ENCODE data around the gene KDM1A. TPM values are rescaled to one million over a fixed set of nuclear protein-coding genes. Genes with fewer than 3 reads are reported as not detected.

KDM1A gene
- total RNA-seq, 1 donor from 2014 or later, result 52.3 TPM

DNA sequence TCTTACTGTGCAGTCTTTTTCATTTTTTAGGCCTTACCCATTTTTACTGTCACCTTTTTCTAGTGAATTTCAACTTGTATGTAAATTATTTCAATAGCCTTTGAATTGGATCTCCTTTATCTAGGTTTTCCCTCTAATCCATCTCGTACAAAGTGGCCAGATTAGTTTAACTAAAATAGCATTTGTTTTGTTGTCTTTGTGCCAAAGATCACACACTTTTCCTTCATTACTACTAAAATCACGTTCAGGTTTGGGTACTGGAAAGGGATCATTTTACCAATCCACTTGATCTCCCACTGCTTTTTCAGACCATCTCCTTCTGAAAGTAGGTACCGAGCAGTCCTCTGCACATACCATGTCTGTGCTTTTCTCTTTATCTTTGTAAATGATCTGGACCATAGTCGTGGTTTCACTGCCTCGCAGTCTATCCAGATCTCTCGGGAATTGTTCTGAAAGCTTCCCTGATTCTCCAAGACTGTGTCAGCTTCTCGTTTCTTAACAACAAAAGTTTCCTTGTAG, 20.1 kb downstream of the KDM1A start:
- no peaks in the 10 kb centered on the region for H3K9me3 ChIP-seq
- intact Hi-C loops (cut with DNase I), result no loop called here
- DNase-seq (ENCODE audit: extremely low spot score in 2 of 2), result no peak
- H3K36me3 ChIP-seq, result no peaks in the 10 kb centered on the region
- TF ChIP-seq CTCF (IDR thresholded peaks at IDR 0.05) (no peak), POLR2AphosphoS5 (IDR thresholded peaks at IDR 0.05; ENCODE audit: insufficient read depth in 1 of 2, low read depth in 1 of 2) (no peak), POLR2A (IDR thresholded peaks at IDR 0.05) (no peak)
- no peak overlapping the region for H3K27ac ChIP-seq
- peaks cover 7% of the 10 kb centered on the region for H3K4me1 ChIP-seq
- no peaks in the 10 kb centered on the region for H3K27me3 ChIP-seq
- no peak overlapping the region for H3K4me3 ChIP-seq

GRCh38 chr1:23040509-23040908, 21.2 kb downstream of the KDM1A start:
- TF ChIP-seq POLR2A (IDR thresholded peaks at IDR 0.05) (no peak), CTCF (IDR thresholded peaks at IDR 0.05) (no peak), POLR2AphosphoS5 (IDR thresholded peaks at IDR 0.05; ENCODE audit: insufficient read depth in 1 of 2, low read depth in 1 of 2) (no peak)
- Histone ChIP-seq H3K4me1 (peaks cover 7% of the 10 kb centered on the region), H3K9me3 (no peaks in the 10 kb centered on the region), H3K36me3 (no peaks in the 10 kb centered on the region), H3K4me3 (no peak overlapping the region), H3K27me3 (no peaks in the 10 kb centered on the region), H3K27ac (no peak overlapping the region)
- DNase-seq (ENCODE audit: extremely low spot score in 2 of 2), result no peak
- intact Hi-C loops (cut with DNase I), result no loop called here

DNA sequence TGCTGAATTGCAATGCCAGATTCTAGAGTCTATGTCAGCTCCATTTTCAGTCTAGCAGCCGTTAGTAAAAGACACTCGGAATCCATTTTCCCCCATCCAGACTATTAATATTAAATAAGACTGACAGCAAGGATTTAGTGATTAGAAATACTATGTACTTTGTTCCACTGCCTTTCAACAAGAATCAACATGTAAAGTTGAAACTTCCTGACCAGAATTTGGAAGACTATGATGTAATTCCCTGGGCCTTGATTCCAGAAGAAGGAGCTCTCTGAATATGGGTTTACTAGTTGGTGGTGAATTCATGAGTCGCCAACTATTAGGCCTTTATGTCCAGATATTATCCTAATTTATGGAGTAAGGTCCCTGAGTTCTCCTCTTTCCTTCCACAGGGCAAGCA, 24.8 kb downstream of the KDM1A start:
- Histone ChIP-seq H3K4me3 (no peak overlapping the region), H3K36me3 (no peaks in the 10 kb centered on the region), H3K27me3 (no peaks in the 10 kb centered on the region), H3K4me1 (peaks cover 7% of the 10 kb centered on the region), H3K27ac (no peak overlapping the region), H3K9me3 (no peaks in the 10 kb centered on the region)
- intact Hi-C loops (cut with DNase I), result no loop called here
- DNase-seq (ENCODE audit: extremely low spot score in 2 of 2), result no peak
- TF ChIP-seq CTCF (IDR thresholded peaks at IDR 0.05) (no peak), POLR2A (IDR thresholded peaks at IDR 0.05) (no peak), POLR2AphosphoS5 (IDR thresholded peaks at IDR 0.05; ENCODE audit: insufficient read depth in 1 of 2, low read depth in 1 of 2) (no peak)

DNA sequence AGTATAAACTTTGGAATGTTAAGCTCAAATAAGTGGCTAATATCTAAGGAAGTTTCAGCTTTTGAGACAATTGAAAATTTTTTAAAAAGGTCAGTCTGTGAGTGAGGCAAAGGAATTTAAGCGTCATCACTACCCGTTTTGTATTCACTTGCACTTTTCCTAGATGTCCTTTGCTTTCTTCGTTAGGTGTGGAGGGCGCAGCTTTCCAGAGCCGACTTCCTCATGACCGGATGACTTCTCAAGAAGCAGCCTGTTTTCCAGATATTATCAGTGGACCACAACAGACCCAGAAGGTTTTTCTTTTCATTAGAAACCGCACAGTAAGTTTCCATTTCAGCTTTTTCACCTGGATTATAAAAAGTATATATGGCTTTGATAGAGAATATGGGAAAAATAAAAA, 30.9 kb downstream of the KDM1A start:
- Histone ChIP-seq H3K27me3 (no peaks in the 10 kb centered on the region), H3K9me3 (no peaks in the 10 kb centered on the region), H3K4me1 (no peaks in the 10 kb centered on the region), H3K36me3 (peaks cover 0 to 33% of the 10 kb centered on the region in 2 donors), H3K4me3 (no peak overlapping the region), H3K27ac (no peak overlapping the region)
- TF ChIP-seq POLR2A (IDR thresholded peaks at IDR 0.05), result no peak
- TF ChIP-seq POLR2AphosphoS5 (IDR thresholded peaks at IDR 0.05; ENCODE audit: insufficient read depth in 1 of 2, low read depth in 1 of 2), result no peak
- no peak for TF ChIP-seq CTCF (IDR thresholded peaks at IDR 0.05)
- intact Hi-C loops (cut with DNase I), result no loop called here
- no peak for DNase-seq (ENCODE audit: extremely low spot score in 2 of 2)

DNA sequence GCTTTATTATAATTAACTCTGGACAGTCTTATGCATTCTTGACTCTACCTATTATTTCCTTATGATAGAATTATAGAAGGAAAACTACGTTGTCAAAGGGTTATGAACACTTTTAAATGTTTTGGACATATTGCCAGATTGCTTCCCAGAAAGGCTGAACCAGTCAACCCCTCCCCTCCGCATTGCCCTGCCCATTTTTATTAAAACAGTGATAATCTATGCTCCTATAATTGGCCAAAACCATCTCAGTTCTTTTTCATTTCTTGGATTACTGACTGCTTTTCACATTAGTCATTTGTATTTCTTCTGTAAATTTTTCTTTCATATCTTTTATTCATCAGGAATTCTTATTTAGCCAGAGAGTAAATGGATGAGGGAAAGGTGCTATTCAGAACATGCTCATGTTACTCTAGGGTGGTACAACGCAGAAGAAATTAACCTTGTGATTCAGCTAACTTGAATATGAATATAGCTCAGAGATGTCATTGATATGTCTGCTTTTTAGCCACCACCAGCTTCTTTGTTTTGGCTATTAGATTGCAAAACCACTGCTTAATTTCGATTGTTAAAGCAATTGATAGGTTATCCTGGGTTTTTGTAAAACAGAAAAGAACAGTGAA, 32.1 kb downstream of the KDM1A start:
- Histone ChIP-seq H3K9me3 (no peaks in the 10 kb centered on the region), H3K27me3 (no peaks in the 10 kb centered on the region), H3K4me1 (no peaks in the 10 kb centered on the region), H3K36me3 (peaks cover 0 to 33% of the 10 kb centered on the region in 2 donors), H3K27ac (no peak overlapping the region), H3K4me3 (no peak overlapping the region)
- TF ChIP-seq CTCF (IDR thresholded peaks at IDR 0.05) (no peak), POLR2A (IDR thresholded peaks at IDR 0.05) (no peak), POLR2AphosphoS5 (IDR thresholded peaks at IDR 0.05; ENCODE audit: insufficient read depth in 1 of 2, low read depth in 1 of 2) (no peak)
- intact Hi-C loops (cut with DNase I), result no loop called here
- DNase-seq (ENCODE audit: extremely low spot score in 2 of 2), result no peak
